ENCODE results near the gene BCL2.

Gene BCL2

GRCh38 chr18:63177919-63178821 is 141.4 kb downstream of the BCL2 start:
- DNase-seq: no peak

GRCh38 chr18:63177259-63177658 is 142.3 kb downstream of the BCL2 start:
- DNase-seq: no peak

- no peak for DNase-seq
Observed at GRCh38 chr18:63175264-63175663, 144.3 kb downstream of the BCL2 start.

- no peak for DNase-seq
Observed at GRCh38 chr18:63173983-63174382, 145.6 kb downstream of the BCL2 start.

GRCh38 chr18:63169853-63170252 is 149.7 kb downstream of the BCL2 start:
- no peak for DNase-seq

GRCh38 chr18:63168287-63168686 is 151.3 kb downstream of the BCL2 start:
- DNase-seq: no peak

GRCh38 chr18:63166142-63166541 is 153.4 kb downstream of the BCL2 start:
- no peak for DNase-seq

- DNase-seq: no peak
Observed at GRCh38 chr18:63164396-63164795, 155.2 kb downstream of the BCL2 start.

GRCh38 chr18:63162271-63163014 is 157.1 kb downstream of the BCL2 start:
- DNase-seq: no peak

GRCh38 chr18:63161761-63162195 is 157.8 kb downstream of the BCL2 start:
- DNase-seq: no peak

GRCh38 chr18:63161032-63161760 is 158.4 kb downstream of the BCL2 start:
- no peak for DNase-seq

- no peak for DNase-seq
Observed at GRCh38 chr18:63160172-63160995, 159.2 kb downstream of the BCL2 start.

GRCh38 chr18:63159590-63159989 is 160.0 kb downstream of the BCL2 start:
- DNase-seq: no peak

- no peak for DNase-seq
Observed at GRCh38 chr18:63158676-63159291, 160.8 kb downstream of the BCL2 start.

GRCh38 chr18:63158012-63158631 is 161.4 kb downstream of the BCL2 start:
- no peak for DNase-seq

- no peak for DNase-seq
Observed at GRCh38 chr18:63157293-63158011, 162.1 kb downstream of the BCL2 start.

GRCh38 chr18:63155910-63156773 is 163.4 kb downstream of the BCL2 start:
- no peak for DNase-seq

- DNase-seq: peak; percentile 68
Observed at GRCh38 chr18:63155169-63155852, 164.3 kb downstream of the BCL2 start.
